Activated CD4-positive, alpha-beta T cell treated with anti-CD3 and anti-CD28 coated beads for 48 hours (primary cell): ENCODE data around the gene MYBPC3.
A peak's percentile ranks its signal among the peaks of the same experiment; 100 is the strongest.

Source experiments
- DNase-seq: peaks from one replicate; pipeline ENCODE4 v3.0.0-alpha.2; 2020

The MYBPC3 gene

DNA sequence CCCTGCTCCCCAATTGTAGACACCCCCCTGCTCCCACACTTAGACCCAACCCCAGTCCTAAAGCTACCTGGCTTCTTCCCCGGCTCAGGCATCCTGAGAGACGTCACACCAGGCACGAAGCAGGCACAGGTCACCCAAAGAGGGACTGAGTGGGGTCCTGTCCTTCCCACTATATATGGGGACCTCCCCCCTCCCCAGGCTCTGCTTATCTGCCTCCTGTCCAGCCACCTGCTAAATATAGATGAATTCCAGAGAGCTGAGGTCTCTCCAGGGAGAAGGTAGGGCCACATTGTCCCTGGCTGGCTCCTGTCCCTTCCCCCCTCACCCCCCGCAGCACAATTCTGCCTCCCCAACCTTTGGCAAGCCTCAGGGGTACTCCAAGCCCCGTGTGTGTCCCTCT, at the start of gene MYBPC3:
Gene MYBPC3 (minus strand): TSS at position 147 of the 400 bp plus-strand sequence. CDS start 55 bp downstream, at position 92.
- no peak for DNase-seq

DNA sequence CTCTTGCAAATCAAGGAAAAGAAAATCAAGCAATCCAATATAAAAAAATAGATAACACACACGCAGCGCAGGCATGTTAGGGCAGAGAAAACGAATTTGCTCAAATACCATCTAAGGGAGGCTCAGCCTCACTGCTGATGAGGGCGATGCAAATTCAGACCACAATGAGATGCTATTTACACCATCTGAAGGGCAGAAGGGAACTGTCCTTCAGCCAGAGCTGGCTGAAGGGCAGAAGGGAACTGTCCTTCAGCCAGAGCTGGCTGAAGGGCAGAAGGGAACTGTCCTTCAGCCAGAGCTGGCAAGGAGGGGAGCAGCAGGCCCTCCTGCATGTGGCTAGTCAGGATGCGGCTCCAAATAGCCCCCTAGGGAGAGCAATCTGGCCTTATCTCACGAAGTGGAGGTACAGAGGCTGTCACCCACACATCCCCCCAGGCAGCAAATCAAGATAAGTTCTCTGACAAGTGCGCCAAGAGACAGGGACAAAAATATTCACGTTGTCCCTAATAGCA, 48.3 kb upstream of the MYBPC3 start:
- DNase-seq: no peak

GRCh38 chr11:47399860-47400767, 47.6 kb upstream of the MYBPC3 start:
- DNase-seq: no peak

- no peak for DNase-seq
Observed at GRCh38 chr11:47398551-47398950, 46.0 kb upstream of the MYBPC3 start.

- DNase-seq: no peak
Observed at GRCh38 chr11:47398011-47398410, 45.5 kb upstream of the MYBPC3 start.

DNA sequence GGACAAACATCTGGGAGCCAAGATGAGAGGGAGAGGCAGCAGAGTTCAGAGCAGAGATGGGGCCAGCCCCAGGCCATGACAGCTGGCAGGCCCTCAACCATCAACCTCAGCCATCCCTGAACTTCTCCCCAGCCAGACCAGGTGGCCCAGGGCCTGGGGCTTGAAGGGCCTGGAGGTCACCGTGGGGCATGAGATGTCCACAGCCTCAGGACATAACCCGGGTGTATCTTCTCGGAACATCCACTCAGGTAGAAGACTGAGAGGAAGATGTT, 43.5 kb upstream of the MYBPC3 start:
- DNase-seq: no peak

- no peak for DNase-seq
Observed at GRCh38 chr11:47395223-47396048, 42.9 kb upstream of the MYBPC3 start.

DNA sequence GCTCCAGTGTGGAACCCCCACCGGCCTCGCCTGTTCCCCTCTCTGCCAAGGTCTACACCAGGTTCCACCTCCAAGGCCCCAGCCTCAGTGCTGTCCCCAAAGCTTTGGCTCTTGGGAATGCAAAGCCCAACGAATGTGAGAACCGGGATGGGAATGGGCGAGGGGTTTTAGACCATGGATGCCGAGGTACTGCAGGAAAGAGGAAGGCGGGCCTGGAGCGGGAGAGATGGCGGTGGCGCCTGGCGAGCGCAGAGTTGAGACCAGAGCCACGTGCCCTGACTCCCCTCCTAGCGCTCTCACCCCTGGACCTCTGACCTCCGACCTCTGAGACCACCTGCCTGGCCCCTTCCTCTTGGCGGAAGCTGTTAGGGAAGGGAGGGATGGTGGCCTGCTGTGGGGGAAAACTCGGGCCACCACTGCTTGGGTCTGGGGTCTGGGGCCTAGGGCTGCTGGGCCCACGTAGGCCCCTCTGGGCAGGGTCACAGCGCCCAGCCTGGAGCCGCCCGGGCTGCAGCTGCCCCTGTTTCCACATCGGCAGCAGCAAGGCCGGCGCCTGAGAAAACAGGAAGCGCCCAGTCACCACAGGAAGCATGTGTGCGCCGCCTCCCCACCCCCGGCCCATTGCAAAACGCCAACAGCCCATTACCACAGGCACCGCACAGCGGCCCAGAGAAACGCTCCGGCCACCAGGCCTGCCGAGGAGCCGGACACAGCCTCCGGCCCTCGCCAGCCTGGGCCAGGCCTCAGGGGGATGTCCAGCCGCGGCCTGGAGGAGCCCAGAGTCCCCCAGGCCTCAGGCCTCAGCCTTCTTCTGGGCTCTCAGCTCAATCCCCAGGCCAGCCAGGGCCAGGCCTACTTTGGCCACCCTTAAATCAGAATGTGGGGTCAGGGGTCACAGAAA, 42.1 kb upstream of the MYBPC3 start:
- peak; percentile 72 for DNase-seq

GRCh38 chr11:47394050-47394321, 41.5 kb upstream of the MYBPC3 start:
- DNase-seq: no peak

DNA sequence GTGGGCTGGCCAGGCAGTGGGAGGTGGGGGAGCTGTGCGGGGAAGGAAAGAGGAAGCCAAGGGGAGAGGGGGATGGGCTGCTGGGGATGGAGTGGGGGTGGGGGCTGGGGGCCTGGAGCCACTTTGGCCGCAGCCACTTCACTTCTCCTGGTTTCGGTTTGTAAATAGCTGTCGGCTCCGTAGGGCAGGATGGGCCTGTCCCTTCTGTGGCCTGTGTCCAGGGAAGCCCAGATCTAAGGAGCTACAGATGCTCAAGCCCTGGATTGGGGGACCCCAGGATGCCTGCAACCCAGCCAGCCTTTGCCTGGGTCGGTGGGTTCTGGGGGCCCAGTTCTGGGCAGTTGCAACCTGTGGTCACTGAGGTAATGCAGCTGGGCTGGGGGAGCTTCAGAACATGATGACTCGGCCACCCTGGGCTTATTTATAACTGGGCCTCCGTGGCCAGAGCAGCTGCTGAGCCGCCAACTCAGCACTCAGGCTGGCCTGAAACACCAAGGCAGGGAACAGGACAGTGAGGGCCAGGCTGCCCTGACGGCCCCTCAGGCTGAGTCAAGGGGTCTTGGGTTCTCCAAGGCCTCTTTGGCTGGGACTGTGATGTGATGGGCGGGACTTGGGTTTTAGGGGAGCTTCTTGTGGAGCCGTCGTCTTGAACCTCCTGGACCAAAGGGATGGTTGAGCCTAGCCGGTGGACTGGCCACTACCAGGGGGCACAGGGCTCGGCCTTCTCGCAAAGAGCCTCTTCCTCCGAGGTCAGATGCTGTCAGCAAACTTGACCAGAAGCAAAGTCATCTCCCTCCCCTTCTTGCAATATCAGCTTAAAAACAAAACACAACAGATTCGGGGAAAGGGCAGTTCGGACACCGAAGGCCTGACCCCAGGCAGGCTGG, 40.9 kb upstream of the MYBPC3 start:
- DNase-seq: no peak

DNA sequence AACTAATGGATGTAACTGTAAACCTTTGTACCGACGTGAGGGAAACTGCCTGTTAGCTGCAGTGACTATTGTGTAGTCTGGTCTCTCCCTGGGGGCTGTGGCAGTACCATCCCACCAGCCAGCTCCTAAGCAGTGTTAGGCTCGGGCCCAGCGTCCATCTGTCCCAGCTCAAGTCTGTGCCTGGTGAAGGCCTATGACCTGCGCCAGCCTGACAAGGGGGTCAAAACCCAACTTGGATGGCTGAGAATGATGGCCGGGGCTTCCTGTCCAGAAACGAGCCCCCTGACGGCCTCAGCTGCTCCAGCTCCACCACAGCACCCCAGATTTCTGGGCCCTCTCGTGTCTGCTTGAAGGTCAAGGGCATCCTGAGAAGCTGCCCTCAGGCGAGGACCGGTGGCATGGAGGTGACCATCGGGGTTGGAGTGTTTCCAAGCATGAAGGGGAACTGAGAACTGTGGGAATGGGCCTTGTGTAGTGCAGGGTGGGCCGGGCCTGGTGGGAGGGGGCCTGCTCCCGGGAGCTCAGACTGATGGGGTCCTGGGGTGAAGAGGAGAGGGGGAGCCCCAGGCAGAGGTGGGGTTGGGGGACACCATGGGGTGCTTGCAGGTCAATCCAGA, 40.2 kb upstream of the MYBPC3 start:
- no peak for DNase-seq

GRCh38 chr11:47391711-47392432, 39.4 kb upstream of the MYBPC3 start:
- DNase-seq: no peak

- DNase-seq: no peak
Observed at GRCh38 chr11:47391077-47391583, 38.6 kb upstream of the MYBPC3 start.

DNA sequence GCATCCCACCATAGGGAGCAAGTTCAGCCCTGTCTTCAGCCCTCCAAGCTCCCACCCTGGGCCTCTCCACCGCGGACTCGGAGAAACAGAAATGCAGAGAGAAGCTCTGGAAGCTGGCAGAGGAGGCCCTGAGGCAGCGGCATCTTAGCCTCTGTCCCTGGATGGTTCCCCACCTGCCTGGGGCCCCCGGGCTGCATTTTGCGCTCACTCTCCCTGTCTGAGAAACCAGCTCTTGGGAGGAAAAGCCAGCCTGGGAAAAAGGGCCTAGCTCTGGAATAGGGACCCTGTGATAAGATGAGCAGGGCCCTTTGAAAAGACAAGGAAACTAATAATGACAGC, 37.9 kb upstream of the MYBPC3 start:
- no peak for DNase-seq

DNA sequence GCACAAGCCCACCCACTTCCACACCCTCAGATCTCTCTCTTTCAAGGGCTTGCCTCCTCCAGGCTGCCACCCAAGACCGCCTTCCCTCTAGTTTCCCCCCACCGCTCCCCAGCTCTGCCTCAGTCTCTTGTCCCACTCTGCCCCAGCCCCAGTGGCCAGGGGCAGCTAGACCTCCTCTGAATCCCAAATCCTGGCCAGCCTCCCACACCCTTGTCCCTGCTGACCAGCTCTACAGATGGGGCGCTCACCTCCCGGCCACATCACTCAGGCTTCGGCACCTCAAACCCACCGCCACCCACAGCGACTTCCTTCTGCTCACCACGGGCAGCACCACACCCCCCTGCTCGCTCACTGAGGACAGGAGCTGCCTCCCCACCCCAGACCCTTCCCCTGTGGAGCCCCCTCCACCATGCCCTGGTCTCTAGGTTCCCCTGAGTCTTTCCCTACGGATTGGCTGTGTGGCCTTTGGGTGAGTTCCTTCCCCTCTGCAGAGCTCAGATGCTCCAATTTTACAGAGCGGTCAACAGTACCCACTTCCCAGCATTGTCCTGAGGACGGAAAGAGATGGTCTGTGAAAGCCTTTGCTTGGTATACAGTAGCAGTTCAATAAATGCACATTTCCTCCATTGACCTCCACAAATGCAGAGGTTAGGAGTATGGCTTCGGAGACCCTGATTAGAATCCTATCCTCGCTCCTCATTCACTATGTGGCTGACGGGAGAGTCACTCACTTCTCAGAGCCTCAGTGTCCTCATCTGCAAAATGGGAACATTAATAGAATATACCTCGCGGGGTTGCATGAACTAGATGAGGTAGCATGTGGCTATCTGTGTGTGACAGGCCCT, 37.3 kb upstream of the MYBPC3 start:
- no peak for DNase-seq

GRCh38 chr11:47388697-47389576, 36.4 kb upstream of the MYBPC3 start:
- DNase-seq: no peak

- DNase-seq: no peak
Observed at GRCh38 chr11:47387944-47388696, 35.6 kb upstream of the MYBPC3 start.

- no peak for DNase-seq
Observed at GRCh38 chr11:47384498-47384897, 32.0 kb upstream of the MYBPC3 start.
